Glutamatergic neuron (in vitro differentiated cells): ENCODE measurements around the gene SYP. TPM values are rescaled to one million over a fixed set of nuclear protein-coding genes. Genes with fewer than 3 reads are reported as not detected.
"Not testable (repeated sequence)": the region's sequence is repeated elsewhere in the genome, so short reads cannot be mapped to it uniquely, and the experiment has no call there.

Source experiments
- DNase-seq: peaks from one replicate; pipeline ENCODE4 v3.0.0; 2022
- H3K27ac Mint-ChIP-seq: one replicate; pipeline ENCODE4 v1.8.0; 2020; ENCODE audit warnings: mild to moderate bottlenecking, mixed read lengths, inconsistent platforms; ENCODE audit not compliant: unreplicated experiment
- H3K27me3 Mint-ChIP-seq: one replicate; pipeline ENCODE4 v1.8.0; 2020; ENCODE audit warnings: mild to moderate bottlenecking, moderate library complexity, mixed read lengths, inconsistent platforms; ENCODE audit not compliant: unreplicated experiment
- H3K36me3 Mint-ChIP-seq: one replicate; pipeline ENCODE4 v1.8.0; 2020; ENCODE audit warnings: mild to moderate bottlenecking, mixed read lengths, inconsistent platforms; ENCODE audit not compliant: unreplicated experiment
- H3K4me1 Mint-ChIP-seq: one replicate; pipeline ENCODE4 v1.8.0; 2020; ENCODE audit warnings: mild to moderate bottlenecking, low read depth, mixed read lengths, inconsistent platforms; ENCODE audit not compliant: unreplicated experiment
- H3K4me3 Mint-ChIP-seq: one replicate; pipeline ENCODE4 v1.8.0; 2020; ENCODE audit warnings: mild to moderate bottlenecking, mixed read lengths, inconsistent platforms; ENCODE audit not compliant: unreplicated experiment
- H3K9me3 Mint-ChIP-seq: one replicate; pipeline ENCODE4 v1.8.0; 2020; ENCODE audit warnings: mild to moderate bottlenecking, moderate library complexity, mixed read lengths, inconsistent platforms; ENCODE audit not compliant: unreplicated experiment
- total RNA-seq: library from RNA; stranded (reverse); fragmentation: NEBNext Ultra II Directional; extraction: Animal tissue kit (Norgen Biotek cat#: 25700); gene quantifications from one replicate; pipeline ENCODE4 v1.2.1, GENCODE V29; 2021; ENCODE audit not compliant: unreplicated experiment
- TF ChIP-seq, protein P1 (sequence below): fragments of 200-600 bp; sonication (generic); IDR thresholded peaks from one replicate; pipeline ENCODE4 v1.5.0; 2021; ENCODE audit not compliant: partially characterized antibody, unreplicated experiment

The SYP gene
- total RNA-seq, 1 donor from 2014 or later = 291 TPM

DNA sequence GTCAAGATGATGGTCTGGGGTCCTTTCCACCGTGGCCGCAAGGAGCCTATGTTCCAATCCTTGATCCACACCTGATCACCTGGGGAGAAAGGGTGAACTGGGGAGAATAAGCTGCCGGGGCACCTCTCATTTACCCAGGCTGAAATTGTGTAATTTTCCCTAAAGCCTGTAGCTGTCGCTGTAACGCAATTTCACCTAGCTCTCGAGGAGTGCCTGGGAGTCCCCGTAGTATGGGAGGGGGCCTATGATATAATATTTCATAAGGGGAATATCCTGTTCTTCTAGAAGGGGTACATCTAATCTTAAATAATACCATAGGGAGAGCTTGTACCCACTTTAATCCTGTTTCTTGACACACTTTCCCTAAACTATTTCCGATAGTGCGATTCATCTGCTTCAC lies 57.7 kb downstream of the SYP start:
- not testable (repeated sequence) for H3K9me3 Mint-ChIP-seq, H3K4me3 Mint-ChIP-seq, H3K27me3 Mint-ChIP-seq, H3K36me3 Mint-ChIP-seq, DNase-seq, H3K27ac Mint-ChIP-seq, H3K4me1 Mint-ChIP-seq
- TF ChIP-seq, protein P1, sequence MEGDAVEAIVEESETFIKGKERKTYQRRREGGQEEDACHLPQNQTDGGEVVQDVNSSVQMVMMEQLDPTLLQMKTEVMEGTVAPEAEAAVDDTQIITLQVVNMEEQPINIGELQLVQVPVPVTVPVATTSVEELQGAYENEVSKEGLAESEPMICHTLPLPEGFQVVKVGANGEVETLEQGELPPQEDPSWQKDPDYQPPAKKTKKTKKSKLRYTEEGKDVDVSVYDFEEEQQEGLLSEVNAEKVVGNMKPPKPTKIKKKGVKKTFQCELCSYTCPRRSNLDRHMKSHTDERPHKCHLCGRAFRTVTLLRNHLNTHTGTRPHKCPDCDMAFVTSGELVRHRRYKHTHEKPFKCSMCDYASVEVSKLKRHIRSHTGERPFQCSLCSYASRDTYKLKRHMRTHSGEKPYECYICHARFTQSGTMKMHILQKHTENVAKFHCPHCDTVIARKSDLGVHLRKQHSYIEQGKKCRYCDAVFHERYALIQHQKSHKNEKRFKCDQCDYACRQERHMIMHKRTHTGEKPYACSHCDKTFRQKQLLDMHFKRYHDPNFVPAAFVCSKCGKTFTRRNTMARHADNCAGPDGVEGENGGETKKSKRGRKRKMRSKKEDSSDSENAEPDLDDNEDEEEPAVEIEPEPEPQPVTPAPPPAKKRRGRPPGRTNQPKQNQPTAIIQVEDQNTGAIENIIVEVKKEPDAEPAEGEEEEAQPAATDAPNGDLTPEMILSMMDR = peak; percentile 15

DNA sequence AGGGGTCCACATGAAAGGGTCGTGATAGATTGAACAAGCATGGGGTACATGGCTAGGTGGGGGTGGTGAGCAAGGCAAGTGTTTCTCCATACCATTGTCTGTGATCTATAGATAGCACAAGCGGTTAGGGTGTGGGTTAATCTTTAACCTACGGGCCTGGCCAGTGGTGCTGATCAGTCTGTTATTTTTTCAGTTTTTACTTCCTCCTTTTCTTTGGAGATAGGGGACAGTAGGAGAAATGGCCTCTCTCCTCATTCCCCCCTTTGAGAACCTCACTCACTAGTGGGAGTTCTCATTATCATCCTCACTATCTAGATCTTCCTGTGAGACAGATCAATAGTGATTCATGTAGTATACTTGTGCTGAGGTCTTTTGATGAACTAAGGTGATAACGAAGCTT lies 60.3 kb downstream of the SYP start:
- no peaks in the 10 kb centered on the region for H3K36me3 Mint-ChIP-seq
- no peak overlapping the region for H3K4me3 Mint-ChIP-seq
- H3K27ac Mint-ChIP-seq = no peak overlapping the region
- H3K27me3 Mint-ChIP-seq = no peaks in the 10 kb centered on the region
- H3K4me1 Mint-ChIP-seq = no peaks in the 10 kb centered on the region
- peaks cover 2% of the 10 kb centered on the region for H3K9me3 Mint-ChIP-seq
- no peak for DNase-seq
- TF ChIP-seq, protein P1 = no peak

Other genes with a start within 250 kb of the SYP start
- gene OTUD5, start 242.6 kb downstream of the SYP start, total RNA-seq = 68.3 TPM
- 7.2 TPM for gene KCND1, start 228.3 kb downstream of the SYP start, total RNA-seq
- gene GRIPAP1, start 197.9 kb downstream of the SYP start, total RNA-seq = 129 TPM
- 39.8 TPM for gene TFE3, start 156.8 kb downstream of the SYP start, total RNA-seq
- gene CCDC120, start 141.2 kb downstream of the SYP start, total RNA-seq = 17.6 TPM
- gene PRAF2, start 126.2 kb downstream of the SYP start, total RNA-seq = 41.5 TPM
- gene WDR45, start 120.3 kb downstream of the SYP start, total RNA-seq = 66.4 TPM
- 20.6 TPM for gene GPKOW, start 76.5 kb downstream of the SYP start, total RNA-seq
- 2.7 TPM for gene MAGIX, start 37.4 kb downstream of the SYP start, total RNA-seq
- 12.2 TPM for gene PLP2, start 28.3 kb downstream of the SYP start, total RNA-seq
- gene PRICKLE3, start 13.8 kb downstream of the SYP start, total RNA-seq = 1.6 TPM
- gene CACNA1F, start 33.1 kb upstream of the SYP start, total RNA-seq = 0.47 TPM
- gene CCDC22, start 35.3 kb upstream of the SYP start, total RNA-seq = 15.0 TPM
- gene FOXP3, start 64.5 kb upstream of the SYP start, total RNA-seq = 0.78 TPM
- gene PPP1R3F, start 69.6 kb upstream of the SYP start, total RNA-seq = 16.1 TPM
- gene GAGE10, start 103.5 kb upstream of the SYP start, total RNA-seq = not detected
- not detected for gene GAGE12J, start 121.8 kb upstream of the SYP start, total RNA-seq
- not detected for gene GAGE13, start 131.4 kb upstream of the SYP start, total RNA-seq